NCI-H1436 treated with DMSO at 0.1 percent for 48 hours (cell line): ENCODE data around the gene UBE2H.
"Not testable (repeated sequence)": the region's sequence is repeated elsewhere in the genome, so short reads cannot be mapped to it uniquely, and the experiment has no call there.

Experiments
- DNase-seq: peaks from one replicate; lab custom pipeline; 2025; lab: John Stamatoyannopoulos, UW

The UBE2H gene

GRCh38 chr7:129907122-129907736 lies 45.5 kb downstream of the UBE2H start:
- DNase-seq, result no peak

GRCh38 chr7:129906700-129907099 lies 46.1 kb downstream of the UBE2H start:
- no peak for DNase-seq

- no peak for DNase-seq
Measured at GRCh38 chr7:129903935-129904334, 48.8 kb downstream of the UBE2H start.

- no peak for DNase-seq
Measured at GRCh38 chr7:129902788-129903422, 49.9 kb downstream of the UBE2H start.

- DNase-seq, result no peak
Measured at GRCh38 chr7:129898502-129899160, 54.1 kb downstream of the UBE2H start.

- no peak for DNase-seq
Measured at GRCh38 chr7:129898007-129898406, 54.8 kb downstream of the UBE2H start.

GRCh38 chr7:129896568-129897382 lies 56.0 kb downstream of the UBE2H start:
- no peak for DNase-seq

GRCh38 chr7:129894184-129894583 lies 58.6 kb downstream of the UBE2H start:
- not testable (repeated sequence) for DNase-seq

GRCh38 chr7:129890090-129890489 lies 62.7 kb downstream of the UBE2H start:
- no peak for DNase-seq

GRCh38 chr7:129889133-129889844 lies 63.5 kb downstream of the UBE2H start:
- no peak for DNase-seq

GRCh38 chr7:129887865-129888264 lies 64.9 kb downstream of the UBE2H start:
- DNase-seq, result no peak

- DNase-seq, result no peak
Measured at GRCh38 chr7:129886818-129887186, 66.0 kb downstream of the UBE2H start.

GRCh38 chr7:129886167-129886817 lies 66.5 kb downstream of the UBE2H start:
- DNase-seq, result no peak

GRCh38 chr7:129884495-129884894 lies 68.3 kb downstream of the UBE2H start:
- no peak for DNase-seq

- no peak for DNase-seq
Measured at GRCh38 chr7:129883151-129883550, 69.6 kb downstream of the UBE2H start.

GRCh38 chr7:129882531-129882930 lies 70.2 kb downstream of the UBE2H start:
- DNase-seq, result no peak

- DNase-seq, result no peak
Measured at GRCh38 chr7:129877146-129877792, 75.5 kb downstream of the UBE2H start.

- no peak for DNase-seq
Measured at GRCh38 chr7:129875745-129876411, 76.9 kb downstream of the UBE2H start.

GRCh38 chr7:129875160-129875559 lies 77.6 kb downstream of the UBE2H start:
- no peak for DNase-seq

GRCh38 chr7:129874722-129875121 lies 78.0 kb downstream of the UBE2H start:
- DNase-seq, result no peak
